ENCODE data around the gene STOML1. TPM values are rescaled to one million over a fixed set of nuclear protein-coding genes. Genes with fewer than 3 reads are reported as not detected.
"Not testable (repeated sequence)": the region's sequence is repeated elsewhere in the genome, so short reads cannot be mapped to it uniquely, and the experiment has no call there.

The STOML1 gene
- total RNA-seq, 4 donors from 2014 or later, result 0.75 to 14.6 (median 4.5) TPM

DNA sequence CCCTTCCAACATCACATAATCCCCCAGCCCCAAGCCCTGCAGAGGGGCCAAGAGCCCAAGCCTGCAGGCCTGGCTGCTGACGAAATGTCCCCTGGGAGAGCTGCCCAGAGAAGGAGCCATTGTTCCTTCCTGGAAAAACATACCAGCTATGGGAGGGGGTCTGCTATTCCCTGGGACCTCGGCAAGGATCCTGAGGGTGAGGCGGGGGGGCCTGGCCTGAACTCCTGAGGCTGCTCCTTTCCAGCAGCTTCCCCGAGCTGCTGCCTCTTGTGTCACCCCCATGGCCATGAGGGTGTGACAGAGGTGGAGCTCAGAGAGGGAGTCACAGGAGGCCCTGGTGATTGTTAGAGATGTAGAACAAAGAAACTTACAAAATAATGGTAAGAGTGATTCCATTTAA is 53.0 kb downstream of the STOML1 start:
- in situ Hi-C loops (cut with MboI; ENCODE audit: low pct_ligation_motif_present in 1 of 4, low pct_unique_long_range_greater_than_20kb in 1 of 4, low sequenced_read_pairs in 3 of 4) (loop anchor here in 1 of 4 donors (25.0 kb wide), 1 partner anchor 373 kb away; no protein-coding TSS in a partner anchor), intact Hi-C loops (cut with DNase I; ENCODE audit: low total_unique reads) (no loop called here)
- Histone ChIP-seq H3K27ac (no peak overlapping the region), H3K27me3 (no peaks in the 10 kb centered on the region), H3K36me3 (no peaks in the 10 kb centered on the region), H3K9me3 (no peaks in the 10 kb centered on the region), H3K4me1 (peaks cover 0 to 10% (median 4%) of the 10 kb centered on the region in 4 donors), H3K4me3 (no peak overlapping the region)
- DNase-seq, result no peak
- TF ChIP-seq POLR2A (IDR thresholded peaks at IDR 0.05), result no peak
- TF ChIP-seq POLR2AphosphoS5 (IDR thresholded peaks at IDR 0.05), result no peak
- TF ChIP-seq, protein P1, sequence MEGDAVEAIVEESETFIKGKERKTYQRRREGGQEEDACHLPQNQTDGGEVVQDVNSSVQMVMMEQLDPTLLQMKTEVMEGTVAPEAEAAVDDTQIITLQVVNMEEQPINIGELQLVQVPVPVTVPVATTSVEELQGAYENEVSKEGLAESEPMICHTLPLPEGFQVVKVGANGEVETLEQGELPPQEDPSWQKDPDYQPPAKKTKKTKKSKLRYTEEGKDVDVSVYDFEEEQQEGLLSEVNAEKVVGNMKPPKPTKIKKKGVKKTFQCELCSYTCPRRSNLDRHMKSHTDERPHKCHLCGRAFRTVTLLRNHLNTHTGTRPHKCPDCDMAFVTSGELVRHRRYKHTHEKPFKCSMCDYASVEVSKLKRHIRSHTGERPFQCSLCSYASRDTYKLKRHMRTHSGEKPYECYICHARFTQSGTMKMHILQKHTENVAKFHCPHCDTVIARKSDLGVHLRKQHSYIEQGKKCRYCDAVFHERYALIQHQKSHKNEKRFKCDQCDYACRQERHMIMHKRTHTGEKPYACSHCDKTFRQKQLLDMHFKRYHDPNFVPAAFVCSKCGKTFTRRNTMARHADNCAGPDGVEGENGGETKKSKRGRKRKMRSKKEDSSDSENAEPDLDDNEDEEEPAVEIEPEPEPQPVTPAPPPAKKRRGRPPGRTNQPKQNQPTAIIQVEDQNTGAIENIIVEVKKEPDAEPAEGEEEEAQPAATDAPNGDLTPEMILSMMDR (IDR thresholded peaks at IDR 0.05), result no peak
- TF ChIP-seq EP300 (IDR thresholded peaks at IDR 0.05; ENCODE audit: low read depth), result no peak
- 75% methylated on average over 4 of the region's 4 CpGs; no CpG with 5 or more reads in 1 of the 2 donors for WGBS, 2 donors (ENCODE audit: low coverage in 1 of 2)

DNA sequence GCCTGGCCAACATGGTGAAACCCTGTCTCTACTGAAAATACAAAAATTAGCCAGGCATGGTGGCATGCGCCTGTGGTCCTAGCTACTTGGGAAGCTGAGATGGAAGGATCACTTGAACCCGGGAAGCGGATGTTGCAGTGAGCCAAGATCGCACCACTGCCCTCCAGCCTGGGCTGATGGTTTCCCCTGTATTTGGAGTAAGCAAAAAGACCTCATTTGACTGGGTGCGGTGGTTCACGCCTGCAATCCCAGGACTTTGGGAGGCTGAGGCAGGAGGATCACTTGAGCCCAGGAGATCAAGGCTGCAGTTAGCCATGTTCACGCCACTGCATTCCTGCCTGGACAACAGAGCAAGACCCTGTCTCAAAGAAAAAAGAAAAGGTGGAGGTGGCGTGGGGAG is 53.6 kb downstream of the STOML1 start:
- in situ Hi-C loops (cut with MboI; ENCODE audit: low pct_ligation_motif_present in 1 of 4, low pct_unique_long_range_greater_than_20kb in 1 of 4, low sequenced_read_pairs in 3 of 4), result loop anchor here in 1 of 4 donors (25.0 kb wide), 1 partner anchor 374 kb away; no protein-coding TSS in a partner anchor
- DNase-seq; intact Hi-C loops (cut with DNase I; ENCODE audit: low total_unique reads); H3K9me3 ChIP-seq; H3K4me3 ChIP-seq; H3K27me3 ChIP-seq; H3K27ac ChIP-seq; H3K36me3 ChIP-seq: not testable (repeated sequence)
- H3K4me1 ChIP-seq, result peaks cover 0 to 10% (median 4%) of the 10 kb centered on the region in 4 donors
- WGBS, 2 donors (ENCODE audit: low coverage in 1 of 2), result 95 to 100% methylated on average over 1 to 8 of the region's 8 CpGs

DNA sequence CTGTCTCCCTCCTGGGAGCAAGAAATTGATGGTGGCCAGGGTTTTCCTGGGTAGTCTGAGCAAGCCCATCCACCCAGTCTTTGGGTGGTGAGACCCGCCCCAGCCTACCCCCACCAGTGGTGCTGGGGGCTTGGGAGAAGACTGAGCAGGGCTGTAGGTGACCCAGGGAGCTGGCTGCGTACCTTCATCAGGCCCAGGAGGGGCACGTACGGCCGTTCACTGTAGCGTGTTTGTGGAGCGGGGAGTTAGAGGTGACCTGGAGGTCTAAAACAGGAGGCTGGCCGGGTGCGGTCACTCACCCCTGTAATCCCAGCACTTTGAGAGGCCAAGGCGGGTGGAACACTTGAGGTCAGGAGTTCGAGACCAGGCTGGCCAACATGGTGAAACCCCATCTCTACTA is 54.4 kb downstream of the STOML1 start:
- peaks cover 0 to 10% (median 4%) of the 10 kb centered on the region in 4 donors for H3K4me1 ChIP-seq
- no peaks in the 10 kb centered on the region for H3K9me3 ChIP-seq
- no peak for DNase-seq
- no peak overlapping the region for H3K4me3 ChIP-seq
- 96% methylated on average over 11 of the region's 11 CpGs; no CpG with 5 or more reads in 1 of the 2 donors for WGBS, 2 donors (ENCODE audit: low coverage in 1 of 2)
- in situ Hi-C loops (cut with MboI; ENCODE audit: low pct_ligation_motif_present in 1 of 4, low pct_unique_long_range_greater_than_20kb in 1 of 4, low sequenced_read_pairs in 3 of 4) (loop anchor here in 1 of 4 donors (25.0 kb wide), 1 partner anchor 375 kb away; no protein-coding TSS in a partner anchor), intact Hi-C loops (cut with DNase I; ENCODE audit: low total_unique reads) (no loop called here)
- H3K27me3 ChIP-seq, result no peaks in the 10 kb centered on the region
- no peak overlapping the region for H3K27ac ChIP-seq
- no peak for TF ChIP-seq EP300 (IDR thresholded peaks at IDR 0.05; ENCODE audit: low read depth)
- H3K36me3 ChIP-seq, result no peaks in the 10 kb centered on the region

DNA sequence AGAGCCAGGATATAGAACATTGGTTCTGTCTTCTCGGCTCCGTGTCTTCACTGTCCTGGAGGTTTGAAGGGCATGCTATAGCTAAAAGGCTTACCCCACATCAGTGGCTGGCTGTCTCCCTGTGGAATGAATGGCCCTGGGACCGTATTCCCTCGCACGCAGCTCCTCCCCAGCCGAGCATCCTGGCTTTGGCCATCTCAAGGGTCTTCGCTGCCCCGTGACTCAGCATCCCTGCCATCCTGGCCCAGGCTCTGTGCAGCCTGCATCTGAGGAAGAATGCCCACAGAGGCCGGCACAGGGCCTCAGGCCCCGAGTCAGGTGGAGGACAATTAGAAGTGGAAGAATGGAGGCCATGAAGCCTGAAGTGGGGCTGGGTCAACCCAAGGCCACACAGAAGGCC is 54.8 kb downstream of the STOML1 start:
- H3K4me1 ChIP-seq, result peaks cover 0 to 10% (median 4%) of the 10 kb centered on the region in 4 donors
- TF ChIP-seq POLR2AphosphoS5 (IDR thresholded peaks at IDR 0.05), result no peak
- DNase-seq, result no peak
- in situ Hi-C loops (cut with MboI; ENCODE audit: low pct_ligation_motif_present in 1 of 4, low pct_unique_long_range_greater_than_20kb in 1 of 4, low sequenced_read_pairs in 3 of 4), result loop anchor here in 1 of 4 donors (25.0 kb wide), 1 partner anchor 375 kb away; no protein-coding TSS in a partner anchor
- H3K36me3 ChIP-seq, result no peaks in the 10 kb centered on the region
- H3K27ac ChIP-seq, result no peak overlapping the region
- no peak overlapping the region for H3K4me3 ChIP-seq
- intact Hi-C loops (cut with DNase I; ENCODE audit: low total_unique reads), result no loop called here
- H3K9me3 ChIP-seq, result no peaks in the 10 kb centered on the region
- no peaks in the 10 kb centered on the region for H3K27me3 ChIP-seq
- WGBS, 2 donors (ENCODE audit: low coverage in 1 of 2), result 75% methylated on average over 9 of the region's 10 CpGs; no CpG with 5 or more reads in 1 of the 2 donors

DNA sequence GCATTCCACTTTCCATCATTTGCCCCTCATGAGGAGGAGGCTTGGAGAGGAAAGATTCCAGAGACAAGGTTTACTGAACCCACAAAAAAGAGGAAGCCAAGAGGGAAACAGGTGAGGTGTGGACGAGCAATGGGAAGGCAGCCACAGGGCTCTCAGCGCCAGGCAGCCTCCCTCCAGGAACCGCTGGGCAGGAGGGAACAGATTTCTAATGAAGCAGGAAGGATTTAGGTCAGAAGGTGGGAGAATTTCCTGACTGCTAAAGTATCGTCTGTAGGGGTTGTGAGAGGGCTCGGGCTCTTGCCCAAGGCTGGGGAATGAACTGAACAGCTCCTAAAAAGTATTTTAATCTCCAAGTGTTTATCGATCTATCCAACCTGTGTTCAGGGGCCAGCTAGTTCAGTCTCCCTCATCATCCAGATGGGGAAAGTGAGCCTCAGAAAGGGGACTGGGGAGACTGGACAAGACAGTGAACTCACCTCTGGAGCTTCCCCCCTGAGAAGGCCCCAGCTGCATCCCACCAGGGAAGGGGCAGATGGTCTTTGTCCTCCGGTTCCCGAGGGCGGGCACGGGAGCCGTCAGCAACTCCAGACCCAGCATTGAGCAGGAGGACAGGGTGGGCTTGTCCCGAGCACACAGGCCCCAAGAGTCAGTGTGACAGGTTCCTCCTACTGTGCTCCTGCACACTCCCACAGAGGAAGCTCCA is 55.4 kb downstream of the STOML1 start:
- 63% methylated on average over 12 of the region's 12 CpGs; no CpG with 5 or more reads in 1 of the 2 donors for WGBS, 2 donors (ENCODE audit: low coverage in 1 of 2)
- no peak for TF ChIP-seq EP300 (IDR thresholded peaks at IDR 0.05; ENCODE audit: low read depth)
- TF ChIP-seq, protein P1 (IDR thresholded peaks at IDR 0.05), result no peak
- no peak for TF ChIP-seq POLR2A (IDR thresholded peaks at IDR 0.05)
- TF ChIP-seq POLR2AphosphoS5 (IDR thresholded peaks at IDR 0.05), result no peak
- Histone ChIP-seq H3K36me3 (no peaks in the 10 kb centered on the region), H3K4me3 (no peak overlapping the region), H3K9me3 (no peaks in the 10 kb centered on the region), H3K27me3 (no peaks in the 10 kb centered on the region), H3K27ac (no peak overlapping the region), H3K4me1 (peaks cover 0 to 10% (median 4%) of the 10 kb centered on the region in 4 donors)
- DNase-seq, result no peak
- intact Hi-C loops (cut with DNase I; ENCODE audit: low total_unique reads), result no loop called here
- in situ Hi-C loops (cut with MboI; ENCODE audit: low pct_ligation_motif_present in 1 of 4, low pct_unique_long_range_greater_than_20kb in 1 of 4, low sequenced_read_pairs in 3 of 4), result loop anchor here in 1 of 4 donors (25.0 kb wide), 1 partner anchor 376 kb away; no protein-coding TSS in a partner anchor
